HG03159 (cell line): ENCODE data around the gene GID8.
"Not testable (repeated sequence)": the region's sequence is repeated elsewhere in the genome, so short reads cannot be mapped to it uniquely, and the experiment has no call there.

Experiments
- ATAC-seq: cut with Tn5 transposase; IDR thresholded peaks from one replicate; pipeline ENCODE4 v1.9.1; 2021; ENCODE audit warnings: mild to moderate bottlenecking, moderate library complexity; ENCODE audit not compliant: unreplicated experiment

Gene GID8

GRCh38 chr20:62921119-62921687 is 16.7 kb upstream of the GID8 start:
- ATAC-seq = no peak

- ATAC-seq = no peak
Measured at GRCh38 chr20:62922451-62922921, 15.5 kb upstream of the GID8 start.

- ATAC-seq = not testable (repeated sequence)
Measured at GRCh38 chr20:62923059-62923668, 14.8 kb upstream of the GID8 start.

DNA sequence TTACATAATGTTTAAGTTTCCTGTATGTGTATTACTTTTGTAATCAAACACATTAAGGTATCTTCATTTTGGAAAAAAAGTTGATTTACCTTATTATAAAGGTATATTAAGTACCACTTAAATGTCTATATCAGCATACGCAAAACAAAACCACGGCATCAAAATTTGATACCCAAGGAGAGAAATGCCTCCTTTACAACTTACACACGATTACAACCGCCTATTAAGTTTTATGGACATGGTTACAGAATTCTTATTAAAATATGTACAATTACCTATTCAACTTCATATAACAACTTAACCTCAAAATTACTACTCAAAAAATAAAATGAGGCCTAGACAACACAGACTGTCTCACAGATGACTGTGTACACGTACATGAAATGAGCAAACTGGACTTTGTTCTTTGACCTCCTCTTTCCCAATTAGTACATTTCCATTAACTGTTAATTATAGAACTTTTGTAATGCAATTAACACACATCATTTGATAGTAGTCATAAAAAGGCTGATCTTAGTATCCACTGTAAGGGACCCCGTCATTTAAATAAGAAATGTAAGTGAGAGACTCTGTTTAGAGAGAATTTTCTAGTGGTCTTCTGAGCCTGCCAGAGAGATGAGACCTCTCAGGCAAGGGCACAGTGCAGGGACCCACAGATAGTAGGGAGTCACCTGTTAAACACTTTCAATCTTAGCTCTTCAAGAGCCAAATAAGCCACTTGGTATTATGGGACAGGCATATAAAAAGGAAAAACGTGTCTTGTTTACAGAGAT is 14.1 kb upstream of the GID8 start:
- ATAC-seq = no peak

DNA sequence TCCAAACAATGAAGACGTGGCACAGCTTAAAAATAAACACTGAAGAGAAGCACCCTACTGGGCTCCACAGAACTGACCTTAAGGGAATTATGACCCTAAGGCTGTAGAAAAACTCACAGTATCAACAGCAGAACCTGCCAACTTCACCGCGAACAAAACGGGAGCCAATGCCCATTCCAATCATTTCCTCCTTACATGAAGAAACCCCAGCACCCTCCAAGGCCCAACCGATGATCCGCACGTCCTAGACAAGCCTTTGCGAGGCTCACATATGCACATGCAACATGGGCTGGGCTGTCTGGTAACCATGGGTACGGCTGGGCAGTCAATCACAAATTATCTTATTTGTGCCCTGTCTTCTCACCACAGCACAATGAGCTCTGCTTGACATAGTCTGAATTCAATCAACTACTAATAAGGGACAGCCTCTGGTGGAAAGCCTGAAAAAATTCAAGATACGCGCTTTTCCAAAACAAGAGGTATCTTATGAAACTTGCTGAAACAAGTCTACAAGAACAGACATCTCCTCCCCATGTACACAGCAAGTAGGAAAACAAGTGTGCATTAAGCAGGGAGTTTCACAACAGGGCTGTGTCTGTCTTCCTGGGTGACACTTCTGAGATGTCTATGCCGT is 13.4 kb upstream of the GID8 start:
- no peak for ATAC-seq

GRCh38 chr20:62925076-62925419 is 12.9 kb upstream of the GID8 start:
- ATAC-seq = no peak

GRCh38 chr20:62925420-62926228 is 12.3 kb upstream of the GID8 start:
- peak; percentile 14 for ATAC-seq

DNA sequence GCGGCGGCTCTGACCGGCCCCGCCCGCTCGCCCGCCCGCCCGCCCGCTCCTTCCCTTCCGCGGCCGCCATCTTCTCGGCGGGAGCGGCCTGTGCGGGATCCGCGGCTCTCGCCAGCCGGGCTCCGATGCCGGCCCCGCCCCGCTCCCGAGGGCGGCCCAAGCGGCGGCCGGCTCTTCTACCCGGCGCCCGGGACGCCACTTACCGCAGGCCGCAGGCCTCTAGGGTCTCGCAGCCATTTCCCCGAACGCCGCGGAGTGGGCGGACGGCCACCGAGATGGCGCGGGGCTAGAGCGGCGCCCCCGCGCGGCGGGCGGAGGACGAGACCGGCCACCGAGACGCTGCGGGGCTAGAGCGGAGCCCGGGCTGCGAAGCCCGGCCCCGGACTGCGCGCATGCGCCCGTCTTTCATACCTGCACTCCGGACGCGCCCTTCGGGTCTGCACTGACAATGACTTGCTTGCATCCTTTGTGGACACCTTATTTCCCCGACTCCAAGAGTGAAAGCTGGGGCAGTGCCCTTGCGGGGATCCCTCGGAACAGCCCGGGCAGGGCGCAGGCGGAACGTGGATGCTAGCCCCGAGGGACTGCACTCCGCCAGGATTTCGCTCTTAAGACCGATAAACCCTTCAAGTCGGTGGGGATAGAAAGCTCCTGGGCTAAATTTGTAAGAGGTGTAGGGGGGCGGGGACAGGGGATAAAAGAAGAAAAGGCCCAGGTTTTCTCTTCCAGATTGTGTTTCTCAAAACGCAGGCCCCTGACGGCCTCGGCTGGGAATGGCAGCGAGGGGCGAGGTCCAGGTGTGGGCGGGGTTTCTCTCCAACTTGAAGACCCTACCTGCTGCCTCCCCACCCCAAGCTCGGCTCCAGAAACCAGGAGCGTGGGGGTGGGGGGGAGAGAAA is 11.5 kb upstream of the GID8 start, which contains the start of gene DIDO1:
DIDO1 (minus strand) TSS at position 277 of the 899 bp plus-strand sequence.
- ATAC-seq = peak; percentile 72

DNA sequence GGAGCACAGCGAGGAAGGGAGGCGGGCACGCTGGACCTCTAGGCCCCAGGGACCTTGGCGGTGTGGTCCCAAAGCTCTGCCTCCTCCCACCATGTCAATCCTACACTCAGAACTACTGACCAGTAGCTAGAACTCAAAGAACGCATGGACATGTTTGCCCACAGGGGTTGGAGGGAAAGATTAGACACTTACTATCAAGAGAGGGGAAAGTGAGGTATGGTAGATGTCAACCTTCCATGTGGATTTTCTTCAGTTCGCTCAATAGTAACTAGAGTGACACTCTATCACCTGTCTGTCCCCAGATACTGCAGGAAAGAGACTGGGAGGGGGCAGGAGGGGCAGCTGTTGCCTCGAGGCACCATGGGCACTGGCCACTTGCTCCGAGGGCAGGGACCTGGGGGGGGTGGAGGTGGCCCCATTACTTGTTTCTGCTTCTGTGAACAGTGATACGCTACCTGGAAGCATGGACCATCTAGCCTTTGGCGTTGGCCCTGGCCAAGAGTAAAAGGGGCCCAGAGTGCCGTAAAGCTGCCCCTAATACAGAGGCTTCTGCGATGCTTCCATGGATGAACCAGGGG is 10.7 kb upstream of the GID8 start:
- no peak for ATAC-seq

DNA sequence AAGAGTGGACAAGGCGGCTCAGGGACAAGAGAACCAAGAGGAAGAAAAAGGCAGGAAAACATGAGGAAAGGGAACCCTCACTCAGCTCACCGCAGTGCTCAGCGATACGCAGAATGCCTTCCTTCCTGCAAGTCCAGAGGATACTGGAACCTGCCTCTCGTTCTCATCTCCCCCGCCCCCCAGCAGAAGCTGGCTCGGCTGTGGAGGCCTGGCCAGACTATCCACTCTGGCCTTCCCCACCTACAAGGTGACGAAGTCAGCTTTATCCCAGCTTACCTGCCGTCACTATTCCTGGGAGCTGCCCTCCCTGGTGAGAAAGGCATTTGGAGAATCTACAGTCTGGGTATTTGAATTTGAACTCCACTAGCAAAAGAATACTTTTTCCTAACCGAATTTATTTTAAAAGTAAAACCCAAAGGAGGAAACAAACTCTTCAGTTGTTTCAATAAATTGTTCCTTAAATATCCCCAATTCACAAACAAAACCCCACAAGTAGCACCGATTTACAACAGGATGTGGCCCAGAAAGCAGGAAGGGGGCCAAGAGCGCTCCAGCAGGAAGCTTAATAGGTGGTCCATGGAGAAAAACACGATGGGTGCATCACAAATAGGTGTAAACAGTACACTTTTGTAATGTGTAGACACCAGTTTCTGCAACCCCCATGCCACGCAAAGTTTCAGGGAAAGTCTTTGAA is 9.6 kb upstream of the GID8 start:
- no peak for ATAC-seq

DNA sequence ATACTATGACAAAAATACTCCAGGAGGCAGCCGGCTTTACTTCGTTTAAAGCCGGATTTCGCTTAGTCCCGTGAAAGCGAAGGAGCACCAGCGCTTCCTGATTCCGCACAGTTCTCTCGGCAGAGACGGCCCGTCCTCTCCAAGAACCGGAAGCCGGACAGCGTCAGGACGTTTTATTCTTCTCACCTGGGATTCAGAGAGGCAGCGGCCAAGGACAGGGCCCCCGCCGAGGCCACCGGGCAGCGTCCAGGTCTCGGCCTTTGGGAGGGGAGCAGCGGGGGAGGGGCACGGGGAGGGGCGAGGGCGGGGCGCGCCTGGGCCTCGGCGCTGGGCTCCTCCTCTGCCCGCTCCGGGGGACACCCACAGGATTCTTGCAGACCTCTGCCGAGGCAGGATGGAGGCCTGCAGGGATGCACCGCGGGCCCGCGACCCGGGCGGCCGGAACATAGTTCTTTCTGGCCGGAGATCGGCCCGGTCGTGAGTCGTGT is 8.9 kb upstream of the GID8 start:
- no peak for ATAC-seq

GRCh38 chr20:62931464-62931863 is 6.5 kb upstream of the GID8 start:
- no peak for ATAC-seq

GRCh38 chr20:62933966-62934365 is 4.0 kb upstream of the GID8 start:
- no peak for ATAC-seq

GRCh38 chr20:62935204-62935967 is 2.6 kb upstream of the GID8 start:
- ATAC-seq = no peak

DNA sequence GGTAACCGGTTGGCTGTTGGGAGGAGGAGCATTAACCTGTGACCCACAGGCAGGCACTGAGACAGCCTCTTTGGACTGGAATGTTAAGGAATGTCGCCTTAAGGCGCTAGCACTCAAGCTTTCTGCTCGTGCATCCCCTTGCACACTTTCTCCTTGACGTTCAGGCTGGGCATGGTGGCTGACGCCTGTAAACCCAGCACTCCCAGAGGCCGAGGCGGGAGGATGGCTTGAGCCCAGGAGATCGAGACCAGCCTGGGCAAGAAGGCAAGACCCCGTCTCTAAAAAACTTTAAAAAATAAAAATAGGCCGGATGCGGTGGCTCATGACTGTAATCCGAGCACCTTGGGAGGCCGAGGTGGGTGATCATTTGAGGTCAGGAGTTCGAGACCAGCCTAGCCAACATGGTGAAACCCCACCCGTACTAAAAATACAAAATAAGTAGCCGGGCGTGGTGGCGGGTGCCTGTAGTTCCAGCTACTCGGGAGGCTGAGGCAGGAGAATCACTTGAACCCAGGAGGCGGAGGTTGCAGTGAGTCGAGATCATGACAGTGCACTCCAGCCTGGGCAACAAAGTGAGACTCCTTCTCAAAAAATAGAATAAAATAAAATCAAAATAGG is 1.9 kb upstream of the GID8 start:
- ATAC-seq = no peak

DNA sequence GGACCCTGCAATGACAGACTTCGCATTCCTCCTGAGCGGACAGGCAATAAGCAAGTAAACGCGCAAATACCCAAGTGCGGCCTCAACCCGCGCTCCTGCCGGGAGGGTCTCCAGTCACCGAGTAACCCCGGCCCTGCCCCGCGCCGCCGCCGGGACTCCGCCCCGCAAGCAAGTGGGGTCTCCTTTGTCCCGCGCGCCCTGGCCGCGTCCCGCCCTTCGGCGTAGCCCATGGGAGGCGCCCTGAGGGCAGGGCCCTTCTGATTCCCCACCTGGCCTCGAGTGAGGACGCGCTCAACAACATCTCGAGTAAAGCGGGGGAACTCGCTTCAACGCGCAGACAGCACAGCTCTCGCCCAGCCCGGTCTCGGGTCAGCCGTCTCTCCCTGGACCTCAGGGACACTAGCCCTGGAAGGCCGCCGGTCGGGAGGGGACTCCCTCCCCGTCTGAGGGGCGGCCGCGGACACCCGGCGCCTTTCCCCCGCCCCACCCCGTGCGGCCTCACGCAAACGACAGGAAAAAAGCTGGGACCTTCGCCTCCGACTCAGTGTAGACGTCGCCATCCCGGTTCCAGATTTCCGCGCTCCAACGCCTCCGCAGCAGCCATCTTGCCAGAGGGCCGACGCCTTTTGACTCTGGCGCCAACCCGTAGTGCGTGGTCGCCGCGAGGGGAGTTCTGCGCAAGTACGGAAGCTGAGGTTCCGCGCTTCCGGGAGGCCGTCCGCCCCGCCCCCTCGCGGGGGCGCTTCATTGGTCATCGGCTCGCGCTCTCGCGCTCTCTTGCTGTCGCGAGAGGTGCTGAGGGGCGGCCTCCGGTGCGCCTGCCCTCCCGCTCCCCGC is 461 bp upstream of the GID8 start:
- ATAC-seq = peak; percentile 81

DNA sequence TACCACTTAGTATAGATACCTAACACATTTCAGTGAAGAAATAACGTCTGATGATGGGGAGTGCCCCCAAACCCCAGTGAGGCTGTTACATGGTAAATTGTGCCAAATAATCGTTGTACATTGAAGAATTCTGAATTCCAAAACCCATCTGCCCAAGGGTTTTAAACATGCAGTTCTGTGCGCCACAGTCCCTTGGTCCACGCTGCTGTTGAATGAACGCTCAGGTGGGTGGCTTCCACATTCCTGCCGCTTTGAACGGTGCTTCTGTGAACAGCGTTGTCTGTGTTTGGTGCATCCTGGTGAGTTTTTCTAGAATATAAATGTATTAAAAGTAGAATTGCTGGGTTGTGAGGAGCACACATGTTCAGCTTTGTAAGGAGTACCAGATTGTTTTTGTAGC is 2.9 kb downstream of the GID8 start:
- ATAC-seq = no peak
